CD4-positive, alpha-beta T cell (primary cell): Measurements from ENCODE around the gene TTC34. TPM values are rescaled to one million over a fixed set of nuclear protein-coding genes. Genes with fewer than 3 reads are reported as not detected.
"Not testable (repeated sequence)": the region's sequence is repeated elsewhere in the genome, so short reads cannot be mapped to it uniquely, and the experiment has no call there.

Experiments used
- ATAC-seq: fragments of 200-7000 bp; cut with Tn5 transposase; one replicate; pipeline ENCODE4 v1.10.0; 2022; ENCODE audit warnings: mild to moderate bottlenecking; ENCODE audit not compliant: poor library complexity
- CTCF ChIA-PET: fragments of 350-600 bp; sonication (Branson Sonifier 250); formaldehyde crosslinking; loops from one replicate; lab custom pipeline; 2021; ENCODE audit warnings: antibody characterized with exemption, inconsistent platforms; lab: Charles Lee
- POLR2A ChIA-PET: fragments of 350-600 bp; sonication (Branson Sonifier 250); formaldehyde crosslinking; loops from one replicate; lab custom pipeline; 2021; ENCODE audit warnings: antibody characterized with exemption, inconsistent platforms; lab: Charles Lee
- DNase-seq, 14 experiments: peaks; one replicate each; pipeline ENCODE4 v3.0.0-alpha.2; 2013 to 2020; ENCODE audit warnings: mixed read lengths in 2 of 14
- H3K27ac ChIP-seq, 2 donors: one replicate each; pipeline versions ENCODE4 v1.5.1 to v1.7.0; 2013; ENCODE audit warnings: low read length in 2 of 2, low read depth in 1 of 2, mild to moderate bottlenecking in 1 of 2
- H3K27me3 ChIP-seq, 2 experiments: 1 replicate in 1 of 2; 2 replicates in 1 of 2; pipeline versions ENCODE4 v1.6.1 to v1.7.0; 2013; ENCODE audit warnings: low read length in 2 of 2, control low read depth in 1 of 2, mild to moderate bottlenecking in 1 of 2, moderate library complexity in 1 of 2; ENCODE audit not compliant: insufficient read depth in 2 of 2, control insufficient read depth in 1 of 2
- H3K36me3 ChIP-seq: one replicate; pipeline ENCODE4 v1.6.1; 2013; ENCODE audit warnings: low read length, control low read depth; ENCODE audit not compliant: insufficient read depth
- H3K4me1 ChIP-seq: one replicate; pipeline ENCODE4 v1.6.1; 2013; ENCODE audit warnings: low read length, control low read depth; ENCODE audit not compliant: insufficient read depth
- H3K4me3 ChIP-seq: one replicate; pipeline ENCODE4 v1.5.1; 2013; ENCODE audit warnings: mild to moderate bottlenecking, low read length, moderate library complexity
- H3K9me3 ChIP-seq, 2 experiments: 1 replicate in 1 of 2; 2 replicates in 1 of 2; pipeline versions ENCODE4 v1.6.1 to v1.7.0; 2013; ENCODE audit warnings: low read length in 2 of 2, mild to moderate bottlenecking in 2 of 2, control low read depth in 1 of 2, moderate library complexity in 1 of 2; ENCODE audit not compliant: control insufficient read depth in 1 of 2, insufficient read depth in 1 of 2
- H3K27ac Mint-ChIP-seq: one replicate; pipeline ENCODE4 v1.8.0; 2020; ENCODE audit warnings: mixed read lengths
- H3K27me3 Mint-ChIP-seq: one replicate; pipeline ENCODE4 v1.8.0; 2021; ENCODE audit warnings: mixed read lengths
- H3K36me3 Mint-ChIP-seq: one replicate; pipeline ENCODE4 v1.8.0; 2021; ENCODE audit warnings: low read depth, mixed read lengths
- H3K4me1 Mint-ChIP-seq: one replicate; pipeline ENCODE4 v1.8.0; 2021; ENCODE audit warnings: low read depth, mixed read lengths
- H3K4me3 Mint-ChIP-seq: one replicate; pipeline ENCODE4 v1.8.0; 2020; ENCODE audit warnings: mild to moderate bottlenecking, mixed read lengths
- H3K9me3 Mint-ChIP-seq: one replicate; pipeline ENCODE4 v1.8.0; 2020; ENCODE audit warnings: mixed read lengths
- intact Hi-C, 2 experiments: fragments of 100-400 bp; cut with DNase I in 1 of 2; cut with micrococcal nuclease in 1 of 2; formaldehyde crosslinking; loops; one replicate each; pipeline versions ENCODE4 v1.15.1 to v1.9.0; 2023 to 2025; cut with DNase I, micrococcal nuclease
- total RNA-seq, 174 experiments: library from RNA in 2 of 174; stranded (reverse) in 2 of 174; gene quantifications; one replicate each; pipeline ENCODE4 v1.2.3 and lab custom pipeline; 2021 to 2026

Gene TTC34
- total RNA-seq, 2 experiments from 2014 or later = 1.3 TPM

DNA sequence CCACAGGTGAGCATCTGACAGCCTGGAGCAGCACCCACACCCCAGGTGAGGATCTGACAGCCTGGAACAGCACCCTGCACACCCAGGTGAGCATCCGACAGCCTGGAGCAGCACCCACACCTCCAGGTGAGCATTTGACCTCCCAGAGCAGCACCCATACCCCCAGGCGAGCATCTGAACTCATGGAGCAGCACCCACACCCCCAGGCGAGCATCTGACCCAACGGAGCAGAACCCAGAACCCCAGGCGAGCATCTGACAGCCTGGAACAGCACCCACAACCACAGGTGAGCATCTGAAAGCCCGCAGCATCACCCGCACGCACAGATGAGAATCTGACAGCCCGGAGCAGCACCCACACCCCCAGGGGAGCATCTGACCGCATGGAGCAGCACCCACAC, 111.3 kb downstream of the TTC34 start:
- H3K4me3 ChIP-seq, H3K9me3 ChIP-seq, H3K27me3 ChIP-seq, H3K36me3 Mint-ChIP-seq, H3K4me3 Mint-ChIP-seq, DNase-seq, H3K4me1 Mint-ChIP-seq, H3K27ac ChIP-seq, H3K4me1 ChIP-seq, ATAC-seq, H3K27me3 Mint-ChIP-seq, POLR2A ChIA-PET, intact Hi-C loops, CTCF ChIA-PET, H3K9me3 Mint-ChIP-seq, H3K36me3 ChIP-seq, H3K27ac Mint-ChIP-seq: not testable (repeated sequence)

GRCh38 chr1:2688336-2688665, 113.2 kb downstream of the TTC34 start:
- H3K4me1 ChIP-seq, H3K4me3 ChIP-seq, ATAC-seq, H3K27ac Mint-ChIP-seq, H3K4me1 Mint-ChIP-seq, H3K36me3 Mint-ChIP-seq, H3K36me3 ChIP-seq, POLR2A ChIA-PET, H3K27me3 Mint-ChIP-seq, intact Hi-C loops, CTCF ChIA-PET, H3K9me3 Mint-ChIP-seq, H3K27me3 ChIP-seq, H3K4me3 Mint-ChIP-seq, H3K9me3 ChIP-seq, H3K27ac ChIP-seq: not testable (repeated sequence)
- peak in 1 of 14 experiments; percentile 32 for DNase-seq

GRCh38 chr1:2687638-2688335, 113.7 kb downstream of the TTC34 start:
- H3K27me3 Mint-ChIP-seq, intact Hi-C loops, H3K4me1 ChIP-seq, H3K36me3 Mint-ChIP-seq, H3K4me1 Mint-ChIP-seq, CTCF ChIA-PET, H3K9me3 ChIP-seq, POLR2A ChIA-PET, H3K36me3 ChIP-seq, ATAC-seq, H3K9me3 Mint-ChIP-seq, H3K4me3 Mint-ChIP-seq, H3K4me3 ChIP-seq, H3K27ac Mint-ChIP-seq, H3K27me3 ChIP-seq, H3K27ac ChIP-seq: not testable (repeated sequence)
- peak in 3 of 14 experiments; percentile 1 to 19 (median 3) for DNase-seq

- H3K4me1 Mint-ChIP-seq, intact Hi-C loops, H3K27me3 Mint-ChIP-seq, H3K9me3 ChIP-seq, H3K27ac ChIP-seq, H3K36me3 Mint-ChIP-seq, H3K27me3 ChIP-seq, H3K4me1 ChIP-seq, POLR2A ChIA-PET, H3K36me3 ChIP-seq, H3K4me3 Mint-ChIP-seq, H3K4me3 ChIP-seq, ATAC-seq, CTCF ChIA-PET, H3K9me3 Mint-ChIP-seq, H3K27ac Mint-ChIP-seq: not testable (repeated sequence)
- peak in 2 of 14 experiments; percentile 4 to 6 for DNase-seq
Measured at GRCh38 chr1:2687174-2687591, 114.3 kb downstream of the TTC34 start.

DNA sequence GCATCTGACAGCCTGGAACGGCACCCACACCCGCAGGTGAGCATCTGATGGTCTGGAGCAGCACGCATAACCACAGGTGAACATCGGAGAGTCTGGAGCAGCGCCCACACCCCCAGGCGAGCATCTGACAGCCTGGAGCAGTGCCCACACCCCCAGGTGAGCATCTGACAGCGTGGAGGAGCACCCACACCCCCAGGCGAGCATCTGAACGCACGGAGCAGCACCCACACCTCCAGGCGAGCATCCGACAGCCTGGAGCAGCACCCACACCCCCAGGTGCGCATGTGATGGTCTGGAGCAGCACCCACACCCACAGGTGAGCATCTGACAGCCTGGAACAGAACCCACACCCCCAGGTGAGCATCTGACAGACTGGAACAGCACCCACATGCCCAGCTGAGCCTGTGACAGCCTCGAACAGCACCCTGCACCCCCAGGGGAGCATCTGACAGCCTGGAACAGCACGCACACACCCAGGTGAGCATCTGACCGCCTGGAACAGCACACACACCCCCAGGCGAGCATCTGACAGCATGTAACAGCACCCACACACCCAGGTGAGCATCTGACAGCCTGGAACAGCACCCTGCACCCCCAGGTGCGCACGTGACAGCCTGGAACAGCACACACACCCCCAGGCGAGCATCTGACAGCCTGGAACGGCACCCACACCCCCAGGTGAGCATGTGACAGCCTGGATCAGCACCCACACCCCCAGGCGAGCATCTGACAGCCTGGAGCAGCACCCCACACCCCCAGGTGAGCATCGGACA, 115.2 kb downstream of the TTC34 start:
- H3K27ac ChIP-seq, H3K4me1 Mint-ChIP-seq, CTCF ChIA-PET, H3K36me3 Mint-ChIP-seq, H3K36me3 ChIP-seq, ATAC-seq, H3K4me3 Mint-ChIP-seq, POLR2A ChIA-PET, H3K9me3 Mint-ChIP-seq, H3K27me3 ChIP-seq, H3K4me3 ChIP-seq, intact Hi-C loops, H3K27me3 Mint-ChIP-seq, H3K9me3 ChIP-seq, H3K27ac Mint-ChIP-seq, H3K4me1 ChIP-seq: not testable (repeated sequence)
- peak in 1 of 14 experiments; percentile 2 for DNase-seq

GRCh38 chr1:2685671-2686070, 115.8 kb downstream of the TTC34 start:
- CTCF ChIA-PET, H3K27me3 Mint-ChIP-seq, POLR2A ChIA-PET, H3K9me3 Mint-ChIP-seq, H3K4me1 ChIP-seq, H3K27ac Mint-ChIP-seq, H3K27ac ChIP-seq, DNase-seq, H3K9me3 ChIP-seq, ATAC-seq, H3K4me1 Mint-ChIP-seq, intact Hi-C loops, H3K4me3 ChIP-seq, H3K36me3 ChIP-seq, H3K36me3 Mint-ChIP-seq, H3K4me3 Mint-ChIP-seq, H3K27me3 ChIP-seq: not testable (repeated sequence)

- H3K36me3 ChIP-seq, H3K9me3 Mint-ChIP-seq, H3K36me3 Mint-ChIP-seq, intact Hi-C loops, H3K27me3 Mint-ChIP-seq, DNase-seq, H3K27ac ChIP-seq, ATAC-seq, H3K4me3 ChIP-seq, CTCF ChIA-PET, H3K27ac Mint-ChIP-seq, H3K4me3 Mint-ChIP-seq, H3K27me3 ChIP-seq, H3K9me3 ChIP-seq, H3K4me1 ChIP-seq, H3K4me1 Mint-ChIP-seq, POLR2A ChIA-PET: not testable (repeated sequence)
Measured at GRCh38 chr1:2684878-2685277, 116.6 kb downstream of the TTC34 start.
